ENCODE results near the gene FGGY.
"Not testable (repeated sequence)": the region's sequence is repeated elsewhere in the genome, so short reads cannot be mapped to it uniquely, and the experiment has no call there.

The FGGY gene

DNA sequence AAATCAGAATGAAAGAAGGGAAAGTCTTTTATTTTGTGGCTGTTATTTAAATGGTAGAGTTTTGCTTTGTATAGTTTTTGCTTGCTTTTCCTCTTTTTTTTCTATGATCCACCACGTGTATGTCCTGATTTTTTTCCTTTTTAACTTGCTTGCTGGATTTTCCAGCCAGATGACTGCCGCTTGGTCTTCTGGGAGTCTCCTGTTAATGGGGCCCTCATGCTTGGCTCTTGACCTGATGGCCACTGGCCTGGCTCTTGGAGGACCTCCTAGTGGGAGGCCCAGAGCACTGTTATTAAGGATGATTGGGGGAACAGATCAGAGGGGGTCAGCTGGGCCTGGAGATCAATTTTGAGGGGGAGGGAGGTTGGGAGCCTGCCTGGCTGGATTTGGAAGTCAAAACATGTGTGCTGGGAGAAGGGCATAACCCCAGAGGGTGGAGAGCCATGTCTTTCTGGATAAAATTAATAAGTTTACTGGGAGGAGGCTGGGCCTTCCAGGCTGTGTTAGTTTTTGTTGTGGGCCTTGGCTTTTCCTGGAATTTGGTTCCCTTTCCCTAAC lies 1.2 kb downstream of the FGGY start:
- peak overlapping the region; percentile 86; the same call in 1 of the 2 replicates for H3K27ac ChIP-seq

DNA sequence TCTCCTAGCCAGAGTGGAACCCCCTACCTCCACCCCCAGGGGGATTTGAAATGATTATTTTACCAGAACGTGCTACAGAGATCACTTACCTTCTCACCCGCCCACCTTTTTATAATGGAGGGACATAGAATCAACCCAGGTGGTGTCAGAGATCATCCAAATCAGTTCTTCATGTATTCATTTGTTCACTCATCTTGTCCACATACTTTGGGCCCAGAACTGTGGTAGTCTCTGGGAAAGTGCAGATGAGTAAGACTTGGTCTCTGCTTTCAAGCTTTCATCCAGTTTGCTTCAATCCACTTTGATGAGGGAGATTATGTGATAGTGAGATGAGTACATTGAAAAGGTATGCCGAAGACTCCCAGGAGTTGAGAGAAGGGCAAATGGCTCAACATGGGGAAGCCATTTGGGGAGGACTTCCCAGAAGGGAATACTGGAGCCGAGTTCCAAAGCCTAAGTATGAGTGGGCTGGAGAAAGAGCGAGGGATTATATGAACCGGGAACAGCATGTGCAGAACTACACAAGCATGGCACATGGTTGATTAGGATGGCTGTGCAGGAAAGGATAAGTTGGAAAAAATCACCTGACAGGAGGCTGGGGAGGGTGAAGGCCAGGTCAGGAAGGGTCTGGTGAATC lies 1.9 kb downstream of the FGGY start:
- no peak overlapping the region for H3K27ac ChIP-seq
- TF ChIP-seq, protein P1, sequence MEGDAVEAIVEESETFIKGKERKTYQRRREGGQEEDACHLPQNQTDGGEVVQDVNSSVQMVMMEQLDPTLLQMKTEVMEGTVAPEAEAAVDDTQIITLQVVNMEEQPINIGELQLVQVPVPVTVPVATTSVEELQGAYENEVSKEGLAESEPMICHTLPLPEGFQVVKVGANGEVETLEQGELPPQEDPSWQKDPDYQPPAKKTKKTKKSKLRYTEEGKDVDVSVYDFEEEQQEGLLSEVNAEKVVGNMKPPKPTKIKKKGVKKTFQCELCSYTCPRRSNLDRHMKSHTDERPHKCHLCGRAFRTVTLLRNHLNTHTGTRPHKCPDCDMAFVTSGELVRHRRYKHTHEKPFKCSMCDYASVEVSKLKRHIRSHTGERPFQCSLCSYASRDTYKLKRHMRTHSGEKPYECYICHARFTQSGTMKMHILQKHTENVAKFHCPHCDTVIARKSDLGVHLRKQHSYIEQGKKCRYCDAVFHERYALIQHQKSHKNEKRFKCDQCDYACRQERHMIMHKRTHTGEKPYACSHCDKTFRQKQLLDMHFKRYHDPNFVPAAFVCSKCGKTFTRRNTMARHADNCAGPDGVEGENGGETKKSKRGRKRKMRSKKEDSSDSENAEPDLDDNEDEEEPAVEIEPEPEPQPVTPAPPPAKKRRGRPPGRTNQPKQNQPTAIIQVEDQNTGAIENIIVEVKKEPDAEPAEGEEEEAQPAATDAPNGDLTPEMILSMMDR (conservative IDR thresholded peaks at IDR 0.05) = no peak

More for the DNA sequence above, 1.2 kb downstream of the FGGY start:
- TF ChIP-seq, protein P1 (conservative IDR thresholded peaks at IDR 0.05) = no peak

DNA sequence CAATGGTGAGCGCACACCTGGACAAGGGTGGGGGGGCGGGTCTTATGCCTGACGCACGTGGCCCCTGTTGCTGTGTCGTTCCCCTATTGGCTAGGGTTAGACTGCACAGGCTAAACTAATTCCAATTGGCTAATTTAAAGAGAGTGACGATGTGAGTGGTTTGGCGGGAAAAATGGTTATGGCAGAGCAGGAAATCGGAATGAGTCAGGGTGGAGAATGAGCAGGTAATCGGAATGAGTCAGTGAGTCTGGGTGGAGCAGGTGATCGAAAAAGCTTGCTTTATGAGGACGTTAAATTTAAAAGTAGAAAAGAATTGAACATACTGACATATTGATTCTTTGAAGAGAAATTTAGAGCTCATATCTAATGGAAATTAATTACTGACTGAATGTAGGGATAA lies 2.8 kb downstream of the FGGY start:
- not testable (repeated sequence) for H3K27ac ChIP-seq

DNA sequence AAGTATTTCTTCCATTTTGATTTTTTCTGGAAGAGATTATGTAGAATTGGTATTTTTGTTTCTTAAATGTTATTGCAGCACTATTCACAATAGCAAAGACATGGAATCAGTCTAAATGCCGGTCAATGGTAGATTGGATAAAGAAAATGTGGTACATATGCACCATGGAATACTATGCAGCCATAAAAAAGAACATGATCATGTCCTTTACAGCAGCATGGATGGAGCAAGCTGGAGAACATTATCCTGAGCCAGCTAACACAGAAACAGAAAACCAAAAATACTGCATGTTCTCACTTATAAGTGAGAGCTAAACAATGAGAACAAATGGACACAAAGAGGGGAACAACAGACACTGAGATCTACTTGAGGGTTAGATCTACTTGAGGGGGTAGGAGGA lies 5.4 kb downstream of the FGGY start:
- TF ChIP-seq, protein P1 (conservative IDR thresholded peaks at IDR 0.05) = no peak
- H3K27ac ChIP-seq = no peak overlapping the region

DNA sequence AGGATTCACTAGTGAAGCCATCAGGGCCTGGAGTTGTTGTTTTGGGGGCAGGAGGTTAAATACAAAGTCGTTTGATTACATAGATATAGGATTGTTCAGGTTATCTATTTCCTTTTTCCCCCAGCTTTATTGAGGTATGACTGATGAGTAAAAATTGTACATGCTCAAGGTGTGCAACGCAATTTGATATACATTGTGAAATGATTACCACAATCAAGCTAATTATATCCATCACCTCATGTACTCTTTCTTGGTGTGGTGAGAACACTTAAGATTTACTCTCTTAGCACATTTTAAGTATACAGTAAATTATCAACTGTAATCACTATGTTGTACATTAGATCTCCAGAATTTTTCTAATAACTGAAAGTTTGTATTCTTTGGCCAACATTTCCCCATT lies 6.0 kb downstream of the FGGY start:
- H3K27ac ChIP-seq = no peak overlapping the region
- TF ChIP-seq, protein P1 (conservative IDR thresholded peaks at IDR 0.05) = no peak

DNA sequence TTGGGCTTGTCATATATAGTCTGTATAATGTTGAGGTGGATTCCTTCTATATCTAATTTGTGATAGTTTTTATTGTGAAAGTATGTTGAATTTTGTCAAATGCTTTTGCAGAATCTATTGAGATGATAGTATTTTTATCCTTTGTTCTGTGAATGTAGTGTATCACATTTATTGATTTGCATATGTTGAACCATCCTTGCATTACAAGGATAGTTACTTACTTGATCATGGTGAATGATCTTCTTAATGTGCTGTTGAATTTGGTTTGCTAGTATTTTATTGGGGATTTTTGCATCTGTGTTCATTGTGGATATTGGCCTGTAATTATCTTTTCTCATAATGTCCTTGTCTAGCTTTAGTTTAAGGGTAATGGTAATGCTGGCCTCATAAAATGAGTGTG lies 8.3 kb downstream of the FGGY start:
- TF ChIP-seq, protein P1 (conservative IDR thresholded peaks at IDR 0.05) = no peak
- H3K27ac ChIP-seq = no peak overlapping the region

DNA sequence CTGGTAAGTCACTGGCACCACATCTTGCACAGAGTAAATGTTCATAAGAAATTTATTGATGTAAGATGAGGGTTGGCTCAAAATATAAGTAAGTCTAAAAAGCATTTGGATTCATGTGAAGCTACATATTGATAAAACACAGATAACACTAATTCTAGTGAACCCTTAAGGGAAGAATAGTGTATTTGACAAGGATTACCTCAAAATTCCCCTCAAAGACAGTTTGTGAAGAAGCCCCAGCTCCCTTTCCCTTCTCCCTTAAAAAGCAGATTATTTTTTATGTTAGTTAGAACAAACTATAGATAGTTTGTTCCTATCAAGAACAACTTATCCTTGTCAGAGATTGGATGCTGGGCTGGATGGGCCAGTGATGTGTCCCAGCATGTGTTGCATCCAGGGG lies 10.7 kb downstream of the FGGY start:
- no peak overlapping the region for H3K27ac ChIP-seq

DNA sequence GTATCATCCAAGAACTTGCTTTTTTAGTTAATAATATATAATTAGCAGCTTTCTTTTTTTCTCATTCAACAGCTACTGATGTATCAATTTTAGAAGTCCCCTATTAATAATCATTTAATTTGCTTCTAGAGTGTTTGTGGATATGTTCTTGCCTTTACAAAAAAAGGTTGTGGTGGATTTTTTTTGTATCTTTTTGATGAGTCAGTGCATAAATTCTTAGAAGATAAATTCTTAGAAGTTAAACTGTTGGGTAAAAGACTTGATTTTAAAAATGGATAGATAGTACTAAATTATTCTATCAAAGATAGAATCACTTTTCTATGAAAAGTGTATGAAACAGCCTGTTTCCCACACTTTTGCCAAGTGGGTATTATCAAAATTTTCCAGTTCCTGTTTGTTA lies 11.9 kb downstream of the FGGY start:
- TF ChIP-seq, protein P1 (conservative IDR thresholded peaks at IDR 0.05) = no peak
- no peak overlapping the region for H3K27ac ChIP-seq

More for the DNA sequence above, 10.7 kb downstream of the FGGY start:
- TF ChIP-seq, protein P1 (conservative IDR thresholded peaks at IDR 0.05) = no peak

Data from VCaP (cell line).